HepG2 (cell line): ENCODE measurements around the gene ZSWIM7. TPM values are rescaled to one million over a fixed set of nuclear protein-coding genes. Genes with fewer than 3 reads are reported as not detected.

Experiments used
- ATAC-seq: fragments of 200-7000 bp; cut with Tn5 transposase; 3 replicates; pipeline ENCODE4 v1.9.1; 2020; ENCODE audit warnings: mild to moderate bottlenecking, moderate library complexity
- BruUV-seq: library from RNA; stranded (reverse); fragments of 400-500 nt; replicated peaks from 2 replicates; lab custom pipeline; 2021; lab: Mats Ljungman, UMichigan
- CTCF ChIA-PET: fragments of 300-600 bp; formaldehyde crosslinking; extraction: SDS; loops from one replicate; lab custom pipeline; 2021; ENCODE audit warnings: low total read pairs, inconsistent platforms, low intra/inter-chr PET ratio; lab: Yijun Ruan, JAX
- POLR2A ChIA-PET: fragments of 350-600 bp; sonication (Branson Sonifier 250); formaldehyde crosslinking; loops from one replicate; lab custom pipeline; 2020; ENCODE audit warnings: antibody characterized with exemption, inconsistent platforms; lab: Yijun Ruan, JAX
- DNase-seq: peaks from one replicate; pipeline ENCODE4 v3.0.0-alpha.2; 2015; ENCODE audit warnings: low spot score
- FAIRE-seq: peaks from 3 replicates; lab custom pipeline; 2011; peaks lifted over from hg19 to GRCh38; lab: Jason Lieb, UNC
- H2AFZ ChIP-seq: one replicate; pipeline ENCODE4 v1.6.1; 2011; ENCODE audit warnings: low read length, inconsistent platforms
- H3K27ac ChIP-seq: fragments of 300-600 bp; 3 replicates; pipeline ENCODE4 v1.8.0; 2011; ENCODE audit warnings: mixed run types, mild to moderate bottlenecking, mixed read lengths, low read length, inconsistent platforms; ENCODE audit not compliant: insufficient read depth; ENCODE audit errors: extremely low read length
- H3K27me3 ChIP-seq, 2 experiments: fragments of 200-600 bp in 1 of 2; 2 replicates in 1 of 2; 3 replicates in 1 of 2; pipeline versions ENCODE4 v1.6.0 to v1.8.0; 2011; ENCODE audit warnings: low read length in 2 of 2, mild to moderate bottlenecking in 2 of 2, moderate library complexity in 2 of 2, inconsistent platforms in 1 of 2; ENCODE audit not compliant: insufficient read depth in 2 of 2, control insufficient read depth in 1 of 2
- H3K36me3 ChIP-seq, 2 experiments: fragments of 200-600 bp in 1 of 2; replicated peaks in 1 of 2; 2 replicates in 1 of 2; 3 replicates in 1 of 2; pipeline versions ENCODE4 v1.5.1 to v1.8.0; 2011; ENCODE audit warnings: low read length in 2 of 2, inconsistent platforms in 1 of 2; ENCODE audit not compliant: insufficient read depth in 2 of 2, control insufficient read depth in 1 of 2
- H3K4me1 ChIP-seq: 2 replicates; pipeline ENCODE4 v1.5.1; 2012; ENCODE audit warnings: low read length, inconsistent platforms; ENCODE audit not compliant: insufficient read depth
- H3K4me2 ChIP-seq: 2 replicates; pipeline ENCODE4 v1.6.0; 2011; ENCODE audit warnings: low read depth, low read length, inconsistent platforms
- H3K4me3 ChIP-seq, 3 experiments: fragments of 200-600 bp in 1 of 3; sonication (generic), shearing (Covaris generic) in 1 of 3; replicated peaks in 1 of 3; 2 replicates each; pipeline ENCODE4 v1.5.1; 2011 to 2016; ENCODE audit warnings: low read length in 3 of 3, inconsistent platforms in 2 of 3, low read depth in 2 of 3, mild to moderate bottlenecking in 2 of 3, control low read depth in 1 of 3, mixed read lengths in 1 of 3; ENCODE audit not compliant: insufficient read depth in 1 of 3
- H3K79me2 ChIP-seq: one replicate; pipeline ENCODE4 v1.6.1; 2011; ENCODE audit warnings: low read length, inconsistent platforms; ENCODE audit not compliant: insufficient read depth
- H3K9ac ChIP-seq: 2 replicates; pipeline ENCODE4 v1.6.0; 2011; ENCODE audit warnings: mild to moderate bottlenecking, low read depth, low read length, inconsistent platforms; ENCODE audit not compliant: insufficient read depth
- H3K9me3 ChIP-seq: 2 replicates; pipeline ENCODE4 v1.5.1; 2012; ENCODE audit warnings: mild to moderate bottlenecking, low read length
- H4K20me1 ChIP-seq: 2 replicates; pipeline ENCODE4 v1.6.0; 2011; ENCODE audit warnings: inconsistent platforms, mild to moderate bottlenecking, low read length, moderate library complexity; ENCODE audit not compliant: insufficient read depth
- MED1 ChIP-seq: sonication (generic); formaldehyde crosslinking; IDR thresholded peaks from 2 replicates; pipeline ENCODE4 v1.4.0; 2020; ENCODE audit warnings: missing genetic modification reagents
- PATZ1 ChIP-seq: sonication (generic); formaldehyde crosslinking; IDR thresholded peaks from 2 replicates; pipeline ENCODE4 v1.4.0; 2020; ENCODE audit warnings: missing genetic modification reagents
- POLR2G ChIP-seq: fragments of 200-400 bp; formaldehyde crosslinking; IDR thresholded peaks from 2 replicates; pipeline ENCODE4 v1.6.1; 2018; ENCODE audit warnings: mild to moderate bottlenecking, low read depth, low read length, moderate library complexity
- PPARG ChIP-seq: conservative IDR thresholded peaks from 2 replicates; pipeline ENCODE4 v1.6.1; 2016; ENCODE audit warnings: missing biosample characterization, missing genetic modification reagents
- PRMT3 ChIP-seq: sonication (generic); formaldehyde crosslinking; IDR thresholded peaks from 2 replicates; pipeline ENCODE4 v1.8.1; 2022; ENCODE audit warnings: low read depth, mild to moderate bottlenecking, moderate library complexity, missing genetic modification reagents, borderline replicate concordance
- PRPF4 ChIP-seq: fragments of 200-400 bp; formaldehyde crosslinking; IDR thresholded peaks from 2 replicates; pipeline ENCODE4 v1.6.1; 2016; ENCODE audit warnings: low read length, low read depth; ENCODE audit not compliant: poor library complexity, severe bottlenecking
- RORA ChIP-seq: sonication (generic); formaldehyde crosslinking; IDR thresholded peaks from 2 replicates; pipeline ENCODE4 v1.5.0; 2020; ENCODE audit warnings: mild to moderate bottlenecking, missing genetic modification reagents, moderate library complexity
- TBP ChIP-seq: sonication (generic); formaldehyde crosslinking; IDR thresholded peaks from 2 replicates; pipeline ENCODE4 v1.5.0; 2020; ENCODE audit warnings: missing genetic modification reagents
- TMF1 ChIP-seq: sonication (generic); formaldehyde crosslinking; IDR thresholded peaks from 2 replicates; pipeline ENCODE4 v1.8.1; 2022; ENCODE audit warnings: low read depth, missing genetic modification reagents
- ZBTB38 ChIP-seq: sonication (generic); formaldehyde crosslinking; IDR thresholded peaks from 2 replicates; pipeline ENCODE4 v1.5.1; 2020; ENCODE audit warnings: mild to moderate bottlenecking, missing genetic modification reagents
- ZFYVE20 ChIP-seq: sonication (generic); formaldehyde crosslinking; IDR thresholded peaks from 2 replicates; pipeline ENCODE4 v1.8.0; 2023; ENCODE audit warnings: low read depth, mild to moderate bottlenecking, moderate library complexity, missing genetic modification reagents, borderline replicate concordance
- ZMYM2 ChIP-seq: sonication (generic); formaldehyde crosslinking; IDR thresholded peaks from 2 replicates; pipeline ENCODE4 v1.8.0; 2022; ENCODE audit warnings: mild to moderate bottlenecking, missing genetic modification reagents
- ZNF234 ChIP-seq: sonication (generic); formaldehyde crosslinking; conservative IDR thresholded peaks from 2 replicates; pipeline ENCODE4 v1.5.1; 2020; ENCODE audit warnings: mild to moderate bottlenecking, missing genetic modification reagents
- ZNF34 ChIP-seq: sonication (generic); formaldehyde crosslinking; IDR thresholded peaks from 2 replicates; pipeline ENCODE4 v1.4.0; 2020; ENCODE audit warnings: mild to moderate bottlenecking, missing genetic modification reagents, borderline replicate concordance
- WGBS: methylation state at CpG from one replicate; pipeline ENCODE4 v1.1.6; 2017; ENCODE audit warnings: low lambda C conversion rate; 5-methylcytosine and 5-hydroxymethylcytosine counted together
- in situ Hi-C: cut with HindIII; loops from 2 replicates; pipeline ENCODE4 v1.10.0; 2017; ENCODE audit warnings: low pct_unique_long_range_greater_than_20kb; ENCODE audit not compliant: extremely low pct_ligation_motif_present
- intact Hi-C: fragments of 100-400 bp; cut with micrococcal nuclease; formaldehyde crosslinking; loops from one replicate; pipeline ENCODE4 v1.10.0; 2022; ENCODE audit not compliant: unreplicated experiment
- polyA plus RNA-seq, 8 experiments: library from polyadenylated mRNA; depleted of rRNA in 3 of 8; stranded (reverse) in 7 of 8; unstranded in 1 of 8; fragments of >200 nt; fragmentation: Illumina TruSeq in 4 of 8; extraction: Trizol in 4 of 8; gene quantifications; 2 replicates each; pipeline versions ENCODE4 v1.2.1 to v1.2.3, GENCODE V29; 2011 to 2016; ENCODE audit warnings: low read depth in 4 of 8, missing spikeins in 1 of 8, mixed read lengths in 1 of 8; ENCODE audit not compliant: insufficient read depth in 1 of 8
- total RNA-seq, 5 experiments: library from RNA; depleted of rRNA; stranded (reverse); fragments of >200 nt; fragmentation: Illumina TruSeq; extraction: Trizol; gene quantifications; 2 replicates each; pipeline ENCODE4 v1.2.3, GENCODE V29; 2016; ENCODE audit warnings: low read depth in 1 of 5

Gene ZSWIM7
- total and polyA plus RNA-seq, 2 of the 13 experiments (the other 11 are each of a cell fraction or from before 2014, with no cell fraction given), result 13.1 to 28.1 TPM

- TF ChIP-seq PRMT3 (CRISPR knock-in tag), result no peak
These were observed 54.6 kb downstream of the ZSWIM7 start, which contains the start of gene ADORA2B (continued) for GRCh38 chr17:15944759-15945526.

DNA sequence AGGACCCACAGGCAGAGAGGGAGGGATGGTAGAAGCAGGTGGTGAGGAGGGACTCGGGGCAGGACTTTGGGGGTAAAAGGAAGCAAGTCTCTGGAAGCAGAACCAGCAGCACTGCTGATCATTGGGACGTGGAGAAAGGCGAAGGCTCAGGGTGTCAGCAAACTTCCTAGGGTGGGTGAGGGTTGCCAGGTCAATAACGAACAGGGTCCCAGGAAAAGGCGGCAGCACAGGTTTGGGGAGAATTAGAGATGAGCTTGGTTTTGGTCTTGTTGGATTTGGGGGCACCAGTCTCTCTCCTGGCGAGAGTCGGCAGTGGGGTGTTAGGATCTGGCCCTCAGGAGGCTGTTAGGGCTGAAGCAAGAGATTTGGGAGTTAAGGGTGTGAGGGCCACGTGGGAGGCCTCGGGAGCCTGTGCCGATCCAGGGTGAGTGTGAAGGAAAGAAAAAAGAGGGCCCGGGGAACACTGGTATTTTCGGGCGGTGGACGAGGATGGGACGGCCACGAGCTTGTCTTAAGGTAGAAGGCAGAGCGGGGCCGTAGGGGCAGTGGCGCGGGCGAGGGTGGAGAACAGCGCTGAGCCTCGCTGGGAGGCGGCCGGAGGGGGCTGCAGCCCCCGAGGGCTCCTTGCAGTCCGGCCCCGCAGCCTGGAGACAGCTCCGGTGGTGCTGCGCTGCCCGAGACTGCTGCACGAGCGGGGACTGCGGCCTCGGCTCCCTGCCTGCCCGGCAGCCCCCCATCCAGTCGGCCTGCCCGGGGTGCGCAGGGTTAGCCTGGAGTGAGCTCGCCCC is 55.3 kb downstream of the ZSWIM7 start:
- Histone ChIP-seq H3K9me3 (no peaks in the 10 kb centered on the region), H4K20me1 (no peaks in the 10 kb centered on the region), H3K27ac (no peak overlapping the region), H2AFZ (no peak overlapping the region), H3K4me2 (peak overlapping the region; percentile 100), H3K4me1 (peaks cover 46% of the 10 kb centered on the region), H3K9ac (peak overlapping the region; percentile 44), H3K36me3 (0 out of 5 replicates have a peak, but pooled peaks cover 0 to 3% of the 10 kb centered on the region in 2 experiments), H3K4me3 (peak overlapping the region; percentile 66 to 83 (median 79); a peak in 5 of 6 replicates), H3K27me3 (no peaks in the 10 kb centered on the region; a peak in 3 of 5 replicates), H3K79me2 (peaks cover 28% of the 10 kb centered on the region)
- intact Hi-C loops (loop anchor here (2.0 kb wide), 2 partner anchors 55 to 115 kb away; partner anchors contain the start of genes TTC19 and ZSWIM7), in situ Hi-C loops (loop anchor here (25.0 kb wide), 1 partner anchor 107 kb away; no protein-coding TSS in a partner anchor)
- ChIA-PET CTCF (interaction anchor here (1.8 kb wide), 1 partner anchor 55 kb away, joined by 7 read pairs; the partner anchor contains the start of genes TTC19 and ZSWIM7), POLR2A (interaction anchor here (2.5 to 2.6 kb wide), 2 partner anchors 22 to 55 kb away, joined by 12 to 18 read pairs; partner anchors contain the start of genes TTC19 and ZSWIM7)
- DNase-seq (no peak), FAIRE-seq (no peak), ATAC-seq (no peak)
- no TSS peak for BruUV-seq
- WGBS, result 67% methylated on average over 21 of the region's 40 CpGs
- TF ChIP-seq ZMYM2 (no peak), PPARG (CRISPR knock-in tag) (no peak), ZFYVE20 (CRISPR knock-in tag) (no peak), ZNF34 (CRISPR knock-in tag) (0 out of 2 replicates have a peak, but pooled peaks have one; percentile 69), PRPF4 (peak; percentile 33), ZNF234 (CRISPR knock-in tag) (0 out of 2 replicates have a peak, but pooled peaks have one; percentile 17), RORA (CRISPR knock-in tag) (no peak), MED1 (CRISPR knock-in tag) (no peak), ZBTB38 (peak; percentile 33; the same call in 1 of the 2 replicates), PATZ1 (CRISPR knock-in tag) (peak; percentile 24; the same call in 1 of the 2 replicates), TBP (CRISPR knock-in tag) (0 out of 2 replicates have a peak, but pooled peaks have one; percentile 45), POLR2G (no peak), TMF1 (CRISPR knock-in tag) (no peak)
